Fibroblast of skin of left quadriceps (primary cell): ENCODE data around the gene FOSL2.
A peak's percentile ranks its signal among the peaks of the same experiment; 100 is the strongest.

Source experiments
- DNase-seq, 2 experiments: peaks; one replicate each; pipeline ENCODE4 v3.0.0-alpha.2; 2013; ENCODE audit warnings: low read depth in 2 of 2

FOSL2 gene

GRCh38 chr2:28432362-28432761, 39.7 kb downstream of the FOSL2 start:
- no peak for DNase-seq

GRCh38 chr2:28433215-28433614, 40.6 kb downstream of the FOSL2 start:
- DNase-seq = no peak

GRCh38 chr2:28433935-28434599, 41.4 kb downstream of the FOSL2 start:
- DNase-seq = no peak

- no peak for DNase-seq
Observed at GRCh38 chr2:28434600-28434989, 41.9 kb downstream of the FOSL2 start.

GRCh38 chr2:28435241-28435640, 42.6 kb downstream of the FOSL2 start:
- DNase-seq = no peak

- no peak for DNase-seq
Observed at GRCh38 chr2:28435814-28436351, 43.2 kb downstream of the FOSL2 start.

- no peak for DNase-seq
Observed at GRCh38 chr2:28436525-28437051, 43.9 kb downstream of the FOSL2 start.

- DNase-seq = no peak
Observed at GRCh38 chr2:28437149-28437835, 44.6 kb downstream of the FOSL2 start.

GRCh38 chr2:28437918-28438317, 45.3 kb downstream of the FOSL2 start:
- DNase-seq = no peak

- DNase-seq = no peak
Observed at GRCh38 chr2:28438532-28439063, 45.9 kb downstream of the FOSL2 start.

GRCh38 chr2:28439127-28439526, 46.5 kb downstream of the FOSL2 start:
- no peak for DNase-seq

- no peak for DNase-seq
Observed at GRCh38 chr2:28439763-28440162, 47.1 kb downstream of the FOSL2 start.

- no peak for DNase-seq
Observed at GRCh38 chr2:28442328-28442727, 49.7 kb downstream of the FOSL2 start.

GRCh38 chr2:28444956-28445355, 52.3 kb downstream of the FOSL2 start:
- DNase-seq = no peak

GRCh38 chr2:28445448-28446258, 53.0 kb downstream of the FOSL2 start:
- DNase-seq = peak; percentile 92 to 93

GRCh38 chr2:28446531-28446930, 53.9 kb downstream of the FOSL2 start:
- DNase-seq = no peak

- no peak for DNase-seq
Observed at GRCh38 chr2:28447086-28447485, 54.4 kb downstream of the FOSL2 start.

- DNase-seq = peak; percentile 72 to 75
Observed at GRCh38 chr2:28447943-28448792, 55.5 kb downstream of the FOSL2 start.

- DNase-seq = no peak
Observed at GRCh38 chr2:28448793-28449100, 56.1 kb downstream of the FOSL2 start.

- DNase-seq = no peak
Observed at GRCh38 chr2:28449126-28449487, 56.4 kb downstream of the FOSL2 start.
